ENCODE data around the gene ATXN7L1.

The ATXN7L1 gene

DNA sequence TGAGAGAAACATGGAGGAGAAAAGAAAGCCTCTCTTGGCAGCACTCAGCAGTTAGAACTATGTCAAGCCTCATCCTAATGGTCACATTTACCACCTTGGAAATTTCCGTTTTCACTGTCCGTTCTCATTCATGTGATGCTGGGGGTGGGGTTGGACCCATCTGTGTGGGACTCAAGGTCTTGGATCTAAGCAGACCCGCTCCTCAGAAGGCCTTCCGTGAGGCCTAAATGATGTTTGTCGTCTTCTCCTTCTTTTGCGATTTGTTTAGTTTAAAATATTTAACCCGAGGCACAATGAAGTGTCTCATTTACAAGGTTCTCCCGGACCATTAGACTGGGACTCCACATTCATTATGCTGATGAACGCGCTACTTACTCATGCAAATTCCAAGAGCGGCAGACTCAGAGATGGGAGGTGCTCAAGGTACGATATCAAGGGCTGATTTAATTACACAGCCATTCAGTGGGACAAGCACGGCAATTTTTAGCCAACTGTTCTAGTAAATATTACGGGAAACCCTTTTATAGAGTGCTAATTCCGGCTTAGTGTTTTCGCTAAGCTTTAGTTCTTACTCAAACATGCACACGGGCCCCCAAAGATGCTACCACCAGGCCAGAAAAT lies 186.0 kb downstream of the ATXN7L1 start:
- ChIA-PET CTCF (interaction anchor here (1.8 kb wide), 1 partner anchor 352 kb away, joined by 5 read pairs; no protein-coding TSS in a partner anchor), POLR2A (no interaction called here)
- TF ChIP-seq, protein P1, sequence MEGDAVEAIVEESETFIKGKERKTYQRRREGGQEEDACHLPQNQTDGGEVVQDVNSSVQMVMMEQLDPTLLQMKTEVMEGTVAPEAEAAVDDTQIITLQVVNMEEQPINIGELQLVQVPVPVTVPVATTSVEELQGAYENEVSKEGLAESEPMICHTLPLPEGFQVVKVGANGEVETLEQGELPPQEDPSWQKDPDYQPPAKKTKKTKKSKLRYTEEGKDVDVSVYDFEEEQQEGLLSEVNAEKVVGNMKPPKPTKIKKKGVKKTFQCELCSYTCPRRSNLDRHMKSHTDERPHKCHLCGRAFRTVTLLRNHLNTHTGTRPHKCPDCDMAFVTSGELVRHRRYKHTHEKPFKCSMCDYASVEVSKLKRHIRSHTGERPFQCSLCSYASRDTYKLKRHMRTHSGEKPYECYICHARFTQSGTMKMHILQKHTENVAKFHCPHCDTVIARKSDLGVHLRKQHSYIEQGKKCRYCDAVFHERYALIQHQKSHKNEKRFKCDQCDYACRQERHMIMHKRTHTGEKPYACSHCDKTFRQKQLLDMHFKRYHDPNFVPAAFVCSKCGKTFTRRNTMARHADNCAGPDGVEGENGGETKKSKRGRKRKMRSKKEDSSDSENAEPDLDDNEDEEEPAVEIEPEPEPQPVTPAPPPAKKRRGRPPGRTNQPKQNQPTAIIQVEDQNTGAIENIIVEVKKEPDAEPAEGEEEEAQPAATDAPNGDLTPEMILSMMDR (IDR thresholded peaks at IDR 0.05; ENCODE audit: control extremely low read depth, extremely low read depth, low read depth, missing control alignments) = no peak
- DNase-seq (ENCODE audit: extremely low spot score) = no peak

DNA sequence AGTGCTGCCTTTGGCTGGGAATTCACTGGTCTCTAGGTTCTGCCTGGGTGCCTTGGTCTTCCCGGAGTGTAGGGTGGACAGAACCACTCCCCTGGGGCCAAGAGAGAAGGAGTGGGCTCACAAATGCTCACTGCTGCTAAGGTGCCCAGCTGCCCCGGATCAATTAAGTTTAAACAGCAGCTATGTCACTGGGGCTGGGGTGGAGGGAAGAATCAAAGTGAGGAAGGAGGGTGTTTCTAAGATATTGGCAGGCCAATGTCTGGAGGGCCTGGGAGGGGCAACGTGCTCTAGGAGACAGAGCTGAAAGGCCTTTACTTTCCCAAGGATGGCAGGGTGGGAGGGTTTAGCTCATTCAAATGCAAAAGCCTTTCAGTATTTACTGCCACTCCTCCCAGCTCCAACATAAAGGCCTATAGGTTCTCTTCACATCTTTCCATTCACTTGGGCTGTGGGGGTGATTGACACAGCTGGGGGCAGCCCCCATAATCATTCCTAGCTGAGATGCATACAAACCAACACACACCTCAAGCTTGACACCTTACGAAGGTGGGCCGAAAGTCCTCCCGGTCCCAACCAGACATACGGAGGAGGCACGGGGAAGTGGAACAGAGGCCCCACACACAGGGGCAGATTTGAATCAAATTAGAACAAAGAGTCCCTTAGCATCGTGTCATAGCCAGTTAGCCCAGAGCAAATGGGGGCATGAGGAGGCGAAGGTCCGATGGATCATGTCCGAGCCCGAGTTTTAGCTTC lies 187.2 kb downstream of the ATXN7L1 start:
- DNase-seq (ENCODE audit: extremely low spot score) = no peak
- TF ChIP-seq, protein P1 (IDR thresholded peaks at IDR 0.05; ENCODE audit: control extremely low read depth, extremely low read depth, low read depth, missing control alignments) = no peak
- CTCF ChIA-PET = interaction anchor here (1.0 to 1.8 kb wide), 6 partner anchors 12 to 353 kb away, joined by 3 to 5 read pairs (median 4); no protein-coding TSS in a partner anchor
- POLR2A ChIA-PET = no interaction called here

DNA sequence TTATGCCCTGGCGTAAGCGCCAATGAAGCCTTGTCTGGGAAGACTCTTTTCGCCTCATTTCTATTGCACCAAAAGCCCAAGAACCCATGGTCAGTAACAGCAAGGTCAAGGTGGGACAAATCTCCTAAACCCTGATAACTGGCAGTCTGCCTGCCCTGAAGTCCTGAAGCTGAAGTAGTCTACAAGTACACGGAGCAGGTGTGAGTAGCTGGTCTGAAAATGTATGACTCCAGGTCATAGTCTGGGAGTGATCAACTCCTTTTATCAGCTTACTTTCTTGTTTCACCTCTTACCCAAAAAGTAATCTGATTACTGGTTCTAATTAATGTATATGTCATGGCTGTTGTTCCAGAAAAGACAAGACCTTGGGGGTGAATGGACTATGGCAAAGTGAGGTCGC lies 187.8 kb downstream of the ATXN7L1 start:
- TF ChIP-seq, protein P1 (IDR thresholded peaks at IDR 0.05; ENCODE audit: control extremely low read depth, extremely low read depth, low read depth, missing control alignments) = no peak
- ChIA-PET CTCF (interaction anchor here (1.0 to 1.8 kb wide), 6 partner anchors 12 to 354 kb away, joined by 3 to 5 read pairs (median 4); no protein-coding TSS in a partner anchor), POLR2A (no interaction called here)
- no peak for DNase-seq (ENCODE audit: extremely low spot score)

DNA sequence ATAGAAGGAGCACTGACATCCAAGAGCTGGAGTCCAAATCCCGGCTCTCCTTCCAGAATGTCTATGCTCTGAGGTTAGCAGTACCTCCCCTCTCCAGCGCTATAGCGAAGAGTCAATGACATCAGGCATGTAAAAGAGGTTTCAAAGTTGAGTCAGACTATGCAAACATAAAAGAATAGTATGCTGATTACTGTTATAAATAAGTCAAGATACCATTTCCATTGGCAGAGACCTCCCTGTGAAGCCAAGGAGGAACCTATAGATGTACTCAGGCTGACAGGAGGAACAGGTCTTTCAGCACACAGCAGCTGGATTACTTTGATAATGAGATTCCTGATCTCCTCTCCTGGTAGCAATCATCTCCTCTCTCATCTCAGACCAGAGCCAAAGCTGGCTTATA lies 191.2 kb downstream of the ATXN7L1 start:
- ChIA-PET POLR2A (no interaction called here), CTCF (no interaction called here)
- TF ChIP-seq, protein P1 (IDR thresholded peaks at IDR 0.05; ENCODE audit: control extremely low read depth, extremely low read depth, low read depth, missing control alignments) = no peak
- no peak for DNase-seq (ENCODE audit: extremely low spot score)

DNA sequence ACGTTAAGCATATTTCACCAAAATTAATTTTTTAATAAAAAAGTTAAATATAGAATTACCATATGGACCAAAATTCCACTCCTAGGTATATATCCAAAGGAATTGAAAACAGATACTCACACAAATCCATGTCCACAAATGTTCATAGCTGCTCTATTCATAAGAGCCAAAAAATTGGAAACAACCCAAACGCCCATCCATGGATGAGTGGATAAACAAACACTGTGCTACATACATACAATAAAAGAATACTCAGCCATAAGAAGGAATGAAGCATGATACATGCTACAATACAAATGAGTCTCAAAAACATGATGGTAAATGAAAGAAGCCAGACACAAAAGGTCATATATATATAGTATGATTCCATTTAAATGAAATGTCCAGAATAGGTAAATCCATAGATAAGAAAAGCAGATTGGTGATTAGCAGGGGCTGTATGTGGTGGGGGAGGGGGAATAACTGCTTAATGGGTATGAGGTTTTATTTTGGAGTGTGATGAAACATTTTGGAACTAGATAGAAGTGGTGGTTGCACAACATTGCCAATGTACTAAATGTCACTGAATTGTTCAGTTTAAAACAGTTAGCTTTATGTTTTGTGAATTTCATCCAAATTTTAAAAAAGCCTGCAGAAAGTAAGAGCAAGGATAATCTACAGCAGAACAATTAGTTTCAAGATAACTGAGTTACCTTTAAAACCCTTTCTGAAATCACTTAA lies 193.9 kb downstream of the ATXN7L1 start:
- ChIA-PET POLR2A (no interaction called here), CTCF (no interaction called here)
- TF ChIP-seq, protein P1 (IDR thresholded peaks at IDR 0.05; ENCODE audit: control extremely low read depth, extremely low read depth, low read depth, missing control alignments) = no peak
- DNase-seq (ENCODE audit: extremely low spot score) = no peak

DNA sequence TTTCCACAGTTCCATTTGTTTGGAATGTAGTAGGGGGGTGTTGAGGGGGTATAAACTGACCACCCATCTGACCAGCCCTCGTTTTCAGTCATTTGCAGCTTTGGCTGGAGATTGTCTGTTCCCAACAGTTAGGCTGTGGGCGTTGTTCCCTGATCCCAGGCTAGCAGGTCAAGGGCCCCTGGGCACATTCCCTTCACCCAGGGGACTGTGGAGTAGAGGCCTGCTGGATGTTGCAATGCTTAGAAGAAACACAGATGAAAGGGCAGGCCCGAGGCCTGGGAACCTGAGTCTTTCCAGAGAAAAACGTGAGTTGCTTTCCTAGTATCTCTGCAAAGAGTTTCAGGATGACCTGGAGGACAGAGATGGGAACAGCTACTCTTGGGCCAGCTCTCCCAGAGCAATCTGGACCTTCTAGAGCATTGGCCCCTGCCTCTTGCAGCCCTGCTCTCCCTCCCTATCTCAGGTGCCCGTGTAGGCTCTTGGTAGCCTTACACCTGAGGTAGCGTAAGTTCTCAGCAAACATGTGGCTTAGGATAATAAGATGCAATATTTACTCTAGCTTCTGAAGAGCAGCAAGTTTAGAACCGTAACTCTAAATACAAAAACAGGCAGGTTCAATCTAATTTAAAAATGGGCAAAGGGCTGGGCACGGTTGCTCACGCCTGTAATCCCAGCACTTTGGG lies 195.8 kb downstream of the ATXN7L1 start:
- TF ChIP-seq, protein P1 (IDR thresholded peaks at IDR 0.05; ENCODE audit: control extremely low read depth, extremely low read depth, low read depth, missing control alignments) = no peak
- CTCF ChIA-PET = no interaction called here
- no peak for DNase-seq (ENCODE audit: extremely low spot score)
- POLR2A ChIA-PET = no interaction called here

Data from GM10248 (cell line).